Measurements from ENCODE around the gene TPST2.

TPST2 gene

GRCh38 chr22:26483439-26484359, 106.2 kb downstream of the TPST2 start, which contains the start of the genes HPS4 and SRRD:
Gene HPS4, minus strand, starts transcription at chr22:26483783. Its CDS starts 2,021 bp downstream, at chr22:26481762.
Gene SRRD, plus strand, starts transcription at chr22:26483877. Its CDS starts 14 bp downstream, at chr22:26483891.
- in situ Hi-C loops (cut with HindIII; ENCODE audit: low sequenced_read_pairs): no loop called here
- H3K4me3 ChIP-seq (ENCODE audit: low read depth, low read length): peak within 1 kb of the TSS; percentile 92
- DNase-seq (ENCODE audit: low read depth): peak; percentile 71
- TF ChIP-seq CTCF (IDR thresholded peaks at IDR 0.05; ENCODE audit: low read depth, low read length, missing control alignments): no peak

GRCh38 chr22:26483043-26483438, 106.9 kb downstream of the TPST2 start:
- no peak for TF ChIP-seq CTCF (IDR thresholded peaks at IDR 0.05; ENCODE audit: low read depth, low read length, missing control alignments)
- peak overlapping the region; percentile 92 for H3K4me3 ChIP-seq (ENCODE audit: low read depth, low read length)
- in situ Hi-C loops (cut with HindIII; ENCODE audit: low sequenced_read_pairs): no loop called here
- no peak for DNase-seq (ENCODE audit: low read depth)

- TF ChIP-seq CTCF (IDR thresholded peaks at IDR 0.05; ENCODE audit: low read depth, low read length, missing control alignments): no peak
- no peak overlapping the region for H3K4me3 ChIP-seq (ENCODE audit: low read depth, low read length)
- in situ Hi-C loops (cut with HindIII; ENCODE audit: low sequenced_read_pairs): no loop called here
- DNase-seq (ENCODE audit: low read depth): no peak
Observed at GRCh38 chr22:26482161-26482560, 107.8 kb downstream of the TPST2 start.

GRCh38 chr22:26481694-26482093, 108.2 kb downstream of the TPST2 start:
- in situ Hi-C loops (cut with HindIII; ENCODE audit: low sequenced_read_pairs): no loop called here
- no peak for DNase-seq (ENCODE audit: low read depth)
- no peak for TF ChIP-seq CTCF (IDR thresholded peaks at IDR 0.05; ENCODE audit: low read depth, low read length, missing control alignments)
- no peak overlapping the region for H3K4me3 ChIP-seq (ENCODE audit: low read depth, low read length)

GRCh38 chr22:26481112-26481693, 108.7 kb downstream of the TPST2 start:
- in situ Hi-C loops (cut with HindIII; ENCODE audit: low sequenced_read_pairs): no loop called here
- no peak for DNase-seq (ENCODE audit: low read depth)
- TF ChIP-seq CTCF (IDR thresholded peaks at IDR 0.05; ENCODE audit: low read depth, low read length, missing control alignments): no peak
- no peak overlapping the region for H3K4me3 ChIP-seq (ENCODE audit: low read depth, low read length)

GRCh38 chr22:26480611-26480932, 109.4 kb downstream of the TPST2 start:
- DNase-seq (ENCODE audit: low read depth): no peak
- in situ Hi-C loops (cut with HindIII; ENCODE audit: low sequenced_read_pairs): no loop called here
- no peak overlapping the region for H3K4me3 ChIP-seq (ENCODE audit: low read depth, low read length)
- no peak for TF ChIP-seq CTCF (IDR thresholded peaks at IDR 0.05; ENCODE audit: low read depth, low read length, missing control alignments)
